ENCODE measurements around the gene TFEB.

- TF ChIP-seq SUZ12 (IDR thresholded peaks at IDR 0.05; ENCODE audit: extremely low read depth, insufficient read depth, insufficient read length) (no peak), ZNF274 (IDR thresholded peaks at IDR 0.05; ENCODE audit: low read depth, low read length) (no peak)
These were observed 38.6 kb downstream of the TFEB start for GRCh38 chr6:41696788-41697187.

All from NT2/D1 (cell line).